Left lobe of liver (tissue), 2 donors: ENCODE results near the gene POU5F1. TPM values are rescaled to one million over a fixed set of nuclear protein-coding genes. Genes with fewer than 3 reads are reported as not detected.
"Not testable (repeated sequence)": the region's sequence is repeated elsewhere in the genome, so short reads cannot be mapped to it uniquely, and the experiment has no call there.

Experiments
- ATAC-seq: fragments of 200-7000 bp; cut with Tn5 transposase; one replicate; pipeline ENCODE4 v1.9.1; 2020; ENCODE audit warnings: mild to moderate bottlenecking, moderate library complexity
- DNase-seq: peaks from one replicate; pipeline ENCODE4 v3.0.0-alpha.2; 2020; ENCODE audit warnings: low spot score
- total RNA-seq: library from RNA; stranded (reverse); gene quantifications from one replicate; pipeline ENCODE4 v1.2.1, GENCODE V29; 2021
- donor health status: DM: no; HTN: no; CAD: no; lungs with moderate emphysema.
- donor health status: DM: no; HTN: yes; CAD: no.

POU5F1 gene
- total RNA-seq, 1 donor from 2014 or later = 5.0 TPM

GRCh38 chr6:31169123-31169857, 1.2 kb downstream of the POU5F1 start:
- DNase-seq (no peak), ATAC-seq (no peak)

- no peak for DNase-seq
Measured at GRCh38 chr6:31168606-31169005, 1.9 kb downstream of the POU5F1 start.

GRCh38 chr6:31165986-31166385, 4.5 kb downstream of the POU5F1 start:
- DNase-seq = no peak
- ATAC-seq = no peak

More at GRCh38 chr6:31168606-31169005, 1.9 kb downstream of the POU5F1 start:
- ATAC-seq = no peak

GRCh38 chr6:31165064-31165832, 5.2 kb downstream of the POU5F1 start:
- not testable (repeated sequence) for DNase-seq

GRCh38 chr6:31164475-31165063, 5.9 kb downstream of the POU5F1 start:
- ATAC-seq, DNase-seq: not testable (repeated sequence)

More at GRCh38 chr6:31165064-31165832, 5.2 kb downstream of the POU5F1 start:
- ATAC-seq = not testable (repeated sequence)

- DNase-seq (no peak), ATAC-seq (peak; percentile 84)
Measured at GRCh38 chr6:31163922-31164321, 6.6 kb downstream of the POU5F1 start.

GRCh38 chr6:31162463-31163165, 7.9 kb downstream of the POU5F1 start:
- no peak for DNase-seq
- no peak for ATAC-seq

GRCh38 chr6:31161216-31162126, 9.0 kb downstream of the POU5F1 start:
- DNase-seq = no peak

GRCh38 chr6:31158863-31159855, 11.3 kb downstream of the POU5F1 start:
- DNase-seq = no peak
- ATAC-seq = no peak

More at GRCh38 chr6:31161216-31162126, 9.0 kb downstream of the POU5F1 start:
- no peak for ATAC-seq

- DNase-seq = peak; percentile 99
- ATAC-seq = peak; percentile 95
Measured at GRCh38 chr6:31158140-31158862, 12.2 kb downstream of the POU5F1 start, which contains the start of gene TCF19. TCF19 (plus strand) TSS chr6:31158589; CDS start chr6:31159470, 881 bp downstream.

- peak; percentile 38 for ATAC-seq
- no peak for DNase-seq
Measured at GRCh38 chr6:31157513-31158139, 12.9 kb downstream of the POU5F1 start, which contains the start of gene CCHCR1. CCHCR1 (minus strand) TSS chr6:31157802; CDS start chr6:31157600, 202 bp downstream.

- ATAC-seq (no peak), DNase-seq (no peak)
Measured at GRCh38 chr6:31156641-31157040, 13.8 kb downstream of the POU5F1 start.

- ATAC-seq (no peak), DNase-seq (no peak)
Measured at GRCh38 chr6:31154436-31154835, 16.0 kb downstream of the POU5F1 start.

GRCh38 chr6:31152781-31153180, 17.7 kb downstream of the POU5F1 start:
- ATAC-seq = no peak
- no peak for DNase-seq

- peak; percentile 91 for ATAC-seq
- peak; percentile 75 for DNase-seq
Measured at GRCh38 chr6:31149827-31150447, 20.5 kb downstream of the POU5F1 start.

- DNase-seq = no peak
- ATAC-seq = no peak
Measured at GRCh38 chr6:31145386-31145785, 25.1 kb downstream of the POU5F1 start.

- ATAC-seq = no peak
- no peak for DNase-seq
Measured at GRCh38 chr6:31144970-31145340, 25.5 kb downstream of the POU5F1 start.
